Nephron progenitor cell (in vitro differentiated cells): ENCODE measurements around the gene HPS6.
A peak's percentile ranks its signal among the peaks of the same experiment; 100 is the strongest.

ENCODE experiments used
- DNase-seq: peaks from one replicate; pipeline ENCODE4 v3.0.0; 2021
- H3K27ac Mint-ChIP-seq: 2 replicates; pipeline ENCODE4 v1.8.0; 2021; ENCODE audit warnings: mild to moderate bottlenecking, moderate library complexity, mixed read lengths
- H3K27me3 Mint-ChIP-seq: 2 replicates; pipeline ENCODE4 v1.8.0; 2021; ENCODE audit warnings: mild to moderate bottlenecking, low read depth, mixed read lengths; ENCODE audit not compliant: poor library complexity
- H3K36me3 Mint-ChIP-seq: 2 replicates; pipeline ENCODE4 v1.8.0; 2021; ENCODE audit warnings: low read depth, mixed read lengths
- H3K4me1 Mint-ChIP-seq: 2 replicates; pipeline ENCODE4 v1.8.0; 2021; ENCODE audit warnings: mixed read lengths
- H3K4me3 Mint-ChIP-seq: 2 replicates; pipeline ENCODE4 v1.8.0; 2021; ENCODE audit warnings: mild to moderate bottlenecking, moderate library complexity, mixed read lengths
- H3K9me3 Mint-ChIP-seq: 2 replicates; pipeline ENCODE4 v1.8.0; 2021; ENCODE audit warnings: mild to moderate bottlenecking, moderate library complexity, mixed read lengths
- CTCF ChIP-seq: fragments of 200-600 bp; sonication (generic); IDR thresholded peaks from 2 replicates; pipeline ENCODE4 v1.5.0; 2021; ENCODE audit warnings: antibody characterized with exemption

HPS6 gene

GRCh38 chr10:102113956-102114857 lies 49.1 kb downstream of the HPS6 start:
- Mint-ChIP-seq H3K4me1 (peaks cover 73% of the 10 kb centered on the region), H3K36me3 (peaks cover 36% of the 10 kb centered on the region), H3K27me3 (no peaks in the 10 kb centered on the region), H3K9me3 (no peaks in the 10 kb centered on the region), H3K4me3 (peak overlapping the region; percentile 91), H3K27ac (peak overlapping the region; percentile 93)
- no peak for TF ChIP-seq CTCF
- DNase-seq: peak; percentile 53

- H3K9me3 Mint-ChIP-seq: no peaks in the 10 kb centered on the region
These were observed 49.9 kb downstream of the HPS6 start for GRCh38 chr10:102114861-102115618.

GRCh38 chr10:102115775-102116174 lies 50.6 kb downstream of the HPS6 start:
- no peak for TF ChIP-seq CTCF
- peak overlapping the region; percentile 91 for H3K4me3 Mint-ChIP-seq
- peaks cover 20% of the 10 kb centered on the region for H3K36me3 Mint-ChIP-seq
- DNase-seq: no peak
- H3K9me3 Mint-ChIP-seq: no peaks in the 10 kb centered on the region
- no peaks in the 10 kb centered on the region for H3K27me3 Mint-ChIP-seq
- H3K27ac Mint-ChIP-seq: peak overlapping the region; percentile 99
- H3K4me1 Mint-ChIP-seq: peaks cover 74% of the 10 kb centered on the region

More at GRCh38 chr10:102114861-102115618, 49.9 kb downstream of the HPS6 start:
- Mint-ChIP-seq H3K27ac (peak overlapping the region; percentile 99), H3K4me3 (peak overlapping the region; percentile 91), H3K36me3 (peaks cover 27% of the 10 kb centered on the region), H3K4me1 (peaks cover 74% of the 10 kb centered on the region), H3K27me3 (no peaks in the 10 kb centered on the region)
- no peak for TF ChIP-seq CTCF
- peak; percentile 91 for DNase-seq

GRCh38 chr10:102116656-102117055 lies 51.5 kb downstream of the HPS6 start:
- no peak for DNase-seq
- Mint-ChIP-seq H3K27ac (peak overlapping the region; percentile 98), H3K4me3 (peak overlapping the region; percentile 91), H3K4me1 (peaks cover 77% of the 10 kb centered on the region), H3K9me3 (no peaks in the 10 kb centered on the region), H3K36me3 (peaks cover 12% of the 10 kb centered on the region), H3K27me3 (no peaks in the 10 kb centered on the region)
- TF ChIP-seq CTCF: no peak
